Colonic mucosa (tissue), 4 donors: ENCODE data around the gene ATP5F1D. TPM values are rescaled to one million over a fixed set of nuclear protein-coding genes. Genes with fewer than 3 reads are reported as not detected.

ENCODE experiments used
- DNase-seq: peaks from one replicate; pipeline ENCODE4 v3.0.0-alpha.2; 2020
- H3K27ac ChIP-seq: fragments of 200-600 bp; one replicate; pipeline ENCODE4 v1.8.0; 2021
- H3K27me3 ChIP-seq: fragments of 200-600 bp; one replicate; pipeline ENCODE4 v1.8.0; 2021
- H3K36me3 ChIP-seq: fragments of 200-600 bp; one replicate; pipeline ENCODE4 v1.8.0; 2021
- H3K4me1 ChIP-seq: fragments of 200-600 bp; one replicate; pipeline ENCODE4 v1.8.0; 2021; ENCODE audit warnings: mild to moderate bottlenecking
- H3K4me3 ChIP-seq: fragments of 200-600 bp; one replicate; pipeline ENCODE4 v1.8.0; 2021
- H3K9ac ChIP-seq, 2 donors: one replicate each; pipeline ENCODE4 v1.7.0; 2013; ENCODE audit warnings: control low read depth in 2 of 2, low read depth in 2 of 2, low read length in 2 of 2
- H3K9me3 ChIP-seq: fragments of 200-600 bp; one replicate; pipeline ENCODE4 v1.8.0; 2021
- intact Hi-C: fragments of 100-400 bp; cut with DNase I; formaldehyde crosslinking; loops from one replicate; pipeline ENCODE4 v1.14.1; 2022
- total RNA-seq, 2 donors: library from RNA; stranded (reverse); fragmentation: NEBNext Ultra II Directional in 1 of 2; extraction: Animal tissue kit (Norgen Biotek cat#: 25700) in 1 of 2; gene quantifications; one replicate each; pipeline ENCODE4 v1.2.1, GENCODE V29; 2021
- TF ChIP-seq, protein P1 (sequence below): fragments of 200-600 bp; IDR thresholded peaks from one replicate; pipeline ENCODE4 v1.8.0; 2022; ENCODE audit warnings: antibody characterized with exemption, mild to moderate bottlenecking
- donor health status: healthy.
- donor health status: DM: no; HTN: no; CAD: no.
- donor health status: DM: no; HTN: no; CAD: no.

The ATP5F1D gene
- total RNA-seq, 2 donors from 2014 or later, result 359 to 627 TPM

DNA sequence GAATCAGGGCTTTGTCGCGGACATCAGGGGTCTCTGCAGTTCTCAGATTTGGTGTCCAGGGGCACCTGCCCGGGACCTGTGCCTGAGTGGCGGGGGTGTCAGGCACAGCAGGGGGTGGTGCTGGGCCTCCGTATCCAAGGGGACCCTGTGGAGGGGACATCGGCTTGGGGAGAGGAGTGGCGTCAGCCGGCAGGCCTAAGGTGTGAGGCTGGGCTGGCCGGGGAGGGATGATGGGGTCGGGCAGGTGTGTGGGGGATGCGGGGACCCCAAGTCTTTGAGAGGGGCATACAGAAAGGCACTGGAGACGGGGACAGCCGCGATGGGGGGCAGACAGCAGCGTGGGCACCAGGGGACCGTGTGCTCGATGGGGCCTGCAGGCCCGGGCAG is 46.7 kb downstream of the ATP5F1D start:
- peaks cover 9% of the 10 kb centered on the region for H3K4me1 ChIP-seq
- no peak overlapping the region for H3K27ac ChIP-seq
- DNase-seq, result no peak
- intact Hi-C loops, result loop anchor here (10.0 kb wide), 1 partner anchor 227 kb away; the partner anchor contains the start of gene ADAMTSL5
- H3K27me3 ChIP-seq, result peaks cover 17% of the 10 kb centered on the region
- no peak overlapping the region for H3K9ac ChIP-seq
- H3K4me3 ChIP-seq, result peak overlapping the region; percentile 53
- TF ChIP-seq, protein P1, sequence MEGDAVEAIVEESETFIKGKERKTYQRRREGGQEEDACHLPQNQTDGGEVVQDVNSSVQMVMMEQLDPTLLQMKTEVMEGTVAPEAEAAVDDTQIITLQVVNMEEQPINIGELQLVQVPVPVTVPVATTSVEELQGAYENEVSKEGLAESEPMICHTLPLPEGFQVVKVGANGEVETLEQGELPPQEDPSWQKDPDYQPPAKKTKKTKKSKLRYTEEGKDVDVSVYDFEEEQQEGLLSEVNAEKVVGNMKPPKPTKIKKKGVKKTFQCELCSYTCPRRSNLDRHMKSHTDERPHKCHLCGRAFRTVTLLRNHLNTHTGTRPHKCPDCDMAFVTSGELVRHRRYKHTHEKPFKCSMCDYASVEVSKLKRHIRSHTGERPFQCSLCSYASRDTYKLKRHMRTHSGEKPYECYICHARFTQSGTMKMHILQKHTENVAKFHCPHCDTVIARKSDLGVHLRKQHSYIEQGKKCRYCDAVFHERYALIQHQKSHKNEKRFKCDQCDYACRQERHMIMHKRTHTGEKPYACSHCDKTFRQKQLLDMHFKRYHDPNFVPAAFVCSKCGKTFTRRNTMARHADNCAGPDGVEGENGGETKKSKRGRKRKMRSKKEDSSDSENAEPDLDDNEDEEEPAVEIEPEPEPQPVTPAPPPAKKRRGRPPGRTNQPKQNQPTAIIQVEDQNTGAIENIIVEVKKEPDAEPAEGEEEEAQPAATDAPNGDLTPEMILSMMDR, result no peak
- H3K36me3 ChIP-seq, result no peaks in the 10 kb centered on the region
- no peaks in the 10 kb centered on the region for H3K9me3 ChIP-seq

DNA sequence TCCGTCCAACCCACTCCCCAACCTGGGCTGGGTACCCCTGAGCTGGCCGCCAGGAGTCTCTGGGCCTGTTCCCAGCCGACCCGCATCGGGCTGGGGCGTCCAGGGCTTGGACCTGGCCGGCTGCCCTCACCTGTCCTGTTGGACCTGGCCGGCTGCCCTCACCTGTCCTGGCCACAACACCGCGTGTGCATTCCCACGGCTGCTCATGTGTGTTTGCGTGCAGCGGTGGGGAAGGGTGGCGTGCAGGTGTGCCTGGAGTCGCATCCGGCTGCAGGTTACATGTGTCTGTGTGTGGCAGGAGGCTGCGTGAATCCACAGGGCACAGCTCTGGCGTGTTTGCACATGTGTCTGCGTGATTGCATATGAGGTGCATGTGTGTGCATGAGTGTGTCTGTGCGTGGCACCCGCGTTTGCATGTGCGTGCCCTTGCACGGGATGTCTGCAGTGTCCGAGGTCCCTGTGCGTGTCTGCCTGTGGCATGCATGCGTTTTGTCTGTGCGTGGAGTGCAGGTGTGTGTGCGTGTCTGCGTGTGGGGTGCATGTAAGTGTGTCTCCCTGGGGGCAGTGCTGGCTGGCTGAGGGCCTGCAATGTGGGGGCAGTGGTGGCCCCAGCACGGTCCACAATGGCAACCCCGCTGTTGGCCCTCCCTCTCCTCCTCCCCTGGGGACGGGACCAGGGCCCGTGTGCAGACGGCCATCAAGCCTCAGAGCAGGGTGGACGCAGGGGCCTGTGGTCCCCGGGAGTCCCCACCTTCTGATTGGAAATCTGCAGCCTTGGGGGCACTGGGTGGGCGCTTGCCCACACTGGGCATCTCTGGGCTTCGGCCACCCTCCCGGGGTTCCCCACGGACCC is 47.5 kb downstream of the ATP5F1D start:
- H3K36me3 ChIP-seq, result no peaks in the 10 kb centered on the region
- no peaks in the 10 kb centered on the region for H3K9me3 ChIP-seq
- TF ChIP-seq, protein P1, result no peak
- peak overlapping the region in 1 of 2 donors; percentile 19 for H3K9ac ChIP-seq
- no peak overlapping the region for H3K27ac ChIP-seq
- no peak overlapping the region for H3K4me3 ChIP-seq
- peaks cover 6% of the 10 kb centered on the region for H3K4me1 ChIP-seq
- H3K27me3 ChIP-seq, result peaks cover 17% of the 10 kb centered on the region
- intact Hi-C loops, result loop anchor here (10.0 kb wide), 1 partner anchor 226 kb away; the partner anchor contains the start of gene ADAMTSL5
- no peak for DNase-seq

DNA sequence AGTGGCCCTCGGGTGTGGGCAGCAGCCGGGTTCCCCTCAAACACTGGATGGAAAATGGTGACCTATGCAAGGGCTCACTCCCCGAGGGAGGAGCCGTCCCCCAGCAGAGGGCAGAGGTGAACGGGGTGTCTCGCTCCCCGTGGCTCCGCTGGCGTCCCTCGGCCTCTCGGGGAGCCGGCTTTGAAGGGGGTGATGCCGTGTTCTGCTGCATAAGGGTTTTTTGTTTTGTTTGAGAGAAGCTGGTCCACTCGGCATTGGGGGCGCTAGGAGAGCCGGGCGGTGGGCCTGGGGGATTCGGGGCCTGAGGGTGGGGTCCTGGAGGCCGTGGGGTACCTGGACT is 48.1 kb downstream of the ATP5F1D start:
- H3K27me3 ChIP-seq, result peaks cover 15% of the 10 kb centered on the region

DNA sequence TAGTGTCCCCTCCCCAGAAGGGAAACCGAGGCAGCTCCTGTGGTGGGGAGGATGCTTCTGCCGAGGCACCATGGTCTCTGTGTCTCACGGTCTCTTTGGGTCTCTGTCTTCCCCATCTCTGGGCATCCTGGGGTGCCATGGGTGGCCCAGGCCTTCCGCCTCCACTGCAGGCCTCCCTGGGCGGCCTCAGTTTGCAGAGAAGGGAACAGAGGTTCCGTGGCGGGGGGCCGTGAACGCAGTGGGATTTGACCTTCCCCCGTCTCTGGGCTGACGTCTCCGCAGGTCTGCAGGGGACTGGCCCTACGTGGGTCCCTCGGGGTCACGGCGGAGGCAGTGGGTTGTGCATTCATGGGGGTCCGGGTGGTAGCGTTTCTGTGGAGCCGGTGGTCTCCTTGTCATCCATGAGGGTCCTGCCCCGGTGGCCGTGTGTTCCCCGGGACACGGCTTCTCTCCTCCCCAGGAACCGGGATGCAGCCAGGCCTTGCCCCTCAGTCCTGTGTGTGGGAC is 48.7 kb downstream of the ATP5F1D start:
- intact Hi-C loops, result no loop called here
- Histone ChIP-seq H3K4me3 (peak overlapping the region; percentile 12), H3K9ac (no peak overlapping the region), H3K27me3 (peaks cover 14% of the 10 kb centered on the region), H3K9me3 (no peaks in the 10 kb centered on the region), H3K36me3 (no peaks in the 10 kb centered on the region), H3K27ac (peak overlapping the region; percentile 73), H3K4me1 (peaks cover 6% of the 10 kb centered on the region)
- TF ChIP-seq, protein P1, result no peak
- DNase-seq, result no peak

More for the DNA sequence above, 48.1 kb downstream of the ATP5F1D start:
- Histone ChIP-seq H3K9ac (no peak overlapping the region), H3K27ac (no peak overlapping the region), H3K9me3 (no peaks in the 10 kb centered on the region), H3K4me3 (no peak overlapping the region), H3K4me1 (peaks cover 6% of the 10 kb centered on the region), H3K36me3 (no peaks in the 10 kb centered on the region)
- TF ChIP-seq, protein P1, result no peak
- intact Hi-C loops, result loop anchor here (10.0 kb wide), 1 partner anchor 225 kb away; the partner anchor contains the start of gene ADAMTSL5
- DNase-seq, result no peak

DNA sequence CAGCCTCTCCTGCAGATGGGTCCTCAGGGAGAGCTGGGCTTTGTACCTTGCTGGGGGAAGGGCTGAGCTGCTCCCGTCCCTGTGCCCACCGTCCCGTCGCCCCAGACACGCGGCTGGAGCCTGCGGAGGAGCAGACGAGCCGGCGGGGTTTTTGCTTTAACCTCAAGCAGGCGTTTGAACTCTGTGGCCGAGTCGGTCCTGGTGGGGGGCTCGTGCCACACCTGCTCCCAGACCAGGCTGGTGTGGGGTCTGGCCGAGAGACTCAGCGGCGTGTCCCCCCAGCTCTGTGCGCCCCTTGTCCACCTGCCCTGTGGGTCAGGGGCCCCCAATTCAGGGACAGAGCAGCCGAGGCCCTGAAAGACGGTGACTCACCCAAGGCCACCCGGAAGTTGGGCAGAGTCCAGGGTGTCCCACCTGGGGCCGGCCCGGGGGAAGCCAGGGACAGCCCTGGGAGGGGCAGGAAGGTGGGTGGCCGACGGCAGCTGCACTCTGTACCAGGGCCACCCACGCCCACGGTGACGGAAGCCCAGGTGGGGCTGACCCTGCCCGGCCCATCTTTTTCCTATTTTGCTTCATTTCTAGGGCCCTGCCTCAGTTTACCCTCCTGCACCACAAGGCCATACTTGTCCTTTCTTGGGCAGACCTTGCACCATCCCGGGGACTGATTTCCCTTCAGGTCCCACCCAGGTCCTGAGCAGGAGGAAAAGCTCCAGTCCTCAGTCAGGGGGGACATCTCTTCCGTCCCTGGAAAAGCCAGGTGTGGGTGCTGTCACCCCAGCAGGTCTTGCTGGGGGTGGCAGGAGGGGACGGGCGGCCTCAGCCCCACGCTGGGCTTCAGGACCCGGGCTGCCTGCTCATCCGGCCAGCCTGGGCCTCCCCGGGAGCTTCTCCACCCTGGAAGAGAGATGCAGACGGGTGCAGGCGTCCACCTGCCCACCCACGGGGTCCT is 49.4 kb downstream of the ATP5F1D start:
- TF ChIP-seq, protein P1, result no peak
- Histone ChIP-seq H3K27me3 (peaks cover 14% of the 10 kb centered on the region), H3K4me3 (peak overlapping the region; percentile 23), H3K9ac (peak overlapping the region; percentile 60 to 79), H3K9me3 (no peaks in the 10 kb centered on the region), H3K27ac (peak overlapping the region; percentile 73), H3K4me1 (peaks cover 6% of the 10 kb centered on the region), H3K36me3 (no peaks in the 10 kb centered on the region)
- DNase-seq, result peak; percentile 89
- intact Hi-C loops, result no loop called here
